ENCODE measurements around the gene RBM38. TPM values are rescaled to one million over a fixed set of nuclear protein-coding genes. Genes with fewer than 3 reads are reported as not detected.
A peak's percentile ranks its signal among the peaks of the same experiment; 100 is the strongest.

The RBM38 gene
- total RNA-seq, 1 donor: 63.3 TPM

- no peak for DNase-seq (ENCODE audit: low read depth in 2 of 3, low spot score in 2 of 3)
Measured at GRCh38 chr20:57448764-57449354, 57.7 kb downstream of the RBM38 start.

GRCh38 chr20:57449398-57450354, 58.5 kb downstream of the RBM38 start:
- DNase-seq (ENCODE audit: low read depth in 2 of 3, low spot score in 2 of 3): peak in 1 of 3 donors; percentile 32

GRCh38 chr20:57450419-57450818, 59.2 kb downstream of the RBM38 start:
- DNase-seq (ENCODE audit: low read depth in 2 of 3, low spot score in 2 of 3): peak in 2 of 3 donors; percentile 77 to 86

GRCh38 chr20:57450931-57451330, 59.7 kb downstream of the RBM38 start:
- DNase-seq (ENCODE audit: low read depth in 2 of 3, low spot score in 2 of 3): peak in 1 of 3 donors; percentile 47

- DNase-seq (ENCODE audit: low read depth in 2 of 3, low spot score in 2 of 3): no peak
Measured at GRCh38 chr20:57451431-57451794, 60.2 kb downstream of the RBM38 start.

GRCh38 chr20:57451795-57452661, 60.8 kb downstream of the RBM38 start:
- DNase-seq (ENCODE audit: low read depth in 2 of 3, low spot score in 2 of 3): peak in 2 of 3 donors; percentile 92 to 97

GRCh38 chr20:57455386-57455785, 64.2 kb downstream of the RBM38 start:
- no peak for DNase-seq (ENCODE audit: low read depth in 2 of 3, low spot score in 2 of 3)

GRCh38 chr20:57456116-57456515, 64.9 kb downstream of the RBM38 start:
- no peak for DNase-seq (ENCODE audit: low read depth in 2 of 3, low spot score in 2 of 3)

- no peak for DNase-seq (ENCODE audit: low read depth in 2 of 3, low spot score in 2 of 3)
Measured at GRCh38 chr20:57457243-57458095, 66.3 kb downstream of the RBM38 start.

GRCh38 chr20:57458400-57459160, 67.4 kb downstream of the RBM38 start:
- no peak for DNase-seq (ENCODE audit: low read depth in 2 of 3, low spot score in 2 of 3)

Other genes with a start within 250 kb of the RBM38 start
- not detected for gene BMP7, start 124.8 kb upstream of the RBM38 start, total RNA-seq
- gene SPO11, start 61.6 kb upstream of the RBM38 start, total RNA-seq: not detected
- gene RAE1, start 40.1 kb upstream of the RBM38 start, total RNA-seq: 22.4 TPM
- gene CTCFL, start 133.7 kb downstream of the RBM38 start, total RNA-seq: not detected
- gene PCK1, start 169.7 kb downstream of the RBM38 start, total RNA-seq: not detected
- gene ZBP1, start 229.0 kb downstream of the RBM38 start, total RNA-seq: 0.54 TPM

All from hematopoietic multipotent progenitor cell (in vitro differentiated cells).